GM12878 (cell line): ENCODE results near the gene CCND2. TPM values are rescaled to one million over a fixed set of nuclear protein-coding genes. Genes with fewer than 3 reads are reported as not detected.

ENCODE experiments used
- CUX1 ChIP-seq: IDR thresholded peaks from 2 replicates; pipeline ENCODE4 v1.6.1; 2012; ENCODE audit warnings: improper control_type of control experiment, low read depth, low read length; ENCODE audit not compliant: insufficient replicate concordance
- EGR1 ChIP-seq, 2 experiments: IDR thresholded peaks; 1 replicate in 1 of 2; 2 replicates in 1 of 2; pipeline ENCODE4 v1.6.1; 2011 to 2012; ENCODE audit warnings: low read depth in 2 of 2, low read length in 2 of 2, borderline replicate concordance in 1 of 2, mild to moderate bottlenecking in 1 of 2, moderate library complexity in 1 of 2
- HDAC2 ChIP-seq: fragments of 200-600 bp; sonication (generic); IDR thresholded peaks from 2 replicates; pipeline ENCODE4 v1.6.1; 2017
- HDAC6 ChIP-seq: fragments of 200-600 bp; sonication (generic); IDR thresholded peaks from one replicate; pipeline ENCODE4 v1.8.0; 2017; ENCODE audit warnings: antibody characterized with exemption; ENCODE audit not compliant: unreplicated experiment
- TCF12 ChIP-seq: IDR thresholded peaks from 2 replicates; pipeline ENCODE4 v1.6.1; 2011; ENCODE audit warnings: low read depth, mild to moderate bottlenecking, low read length
- ZSCAN29 ChIP-seq: fragments of 450-650 bp; IDR thresholded peaks from 2 replicates; pipeline ENCODE4 v1.6.1; 2017; ENCODE audit warnings: mild to moderate bottlenecking, moderate library complexity
- polyA plus RNA-seq, 11 experiments: library from polyadenylated mRNA; depleted of rRNA in 4 of 11; unstranded in 6 of 11; stranded (reverse) in 5 of 11; fragments of >200 nt; fragmentation: Nextera tagmentation in 4 of 11; fragmentation: Illumina TruSeq in 1 of 11; extraction: Ambion mirVana in 4 of 11; extraction: Trizol in 1 of 11; gene quantifications; 1 replicate in 1 of 11; 2 replicates in 10 of 11; pipeline versions ENCODE4 v1.2.1 to v1.2.3, GENCODE V29; 2011 to 2016; ENCODE audit warnings: inconsistent platforms in 2 of 11, missing spikeins in 2 of 11, low read depth in 1 of 11
- total RNA-seq, 4 experiments: library from RNA; depleted of rRNA in 3 of 4; stranded (reverse); fragments of >200 nt in 3 of 4; fragmentation: Illumina TruSeq in 1 of 4; extraction: Trizol in 1 of 4; gene quantifications; 2 replicates each; pipeline versions ENCODE4 v1.2.1 to v1.2.3, GENCODE V29; 2013 to 2021
- TF ChIP-seq, protein P1 (sequence below): fragments of 450-650 bp; formaldehyde crosslinking; IDR thresholded peaks from 2 replicates; pipeline ENCODE4 v1.4.0; 2020; ENCODE audit warnings: mild to moderate bottlenecking, moderate library complexity
- TF ChIP-seq, protein P2 (sequence below): fragments of 450-650 bp; IDR thresholded peaks from 2 replicates; pipeline ENCODE4 v1.6.1; 2018; ENCODE audit warnings: borderline replicate concordance, mild to moderate bottlenecking; ENCODE audit not compliant: partially characterized antibody
- TF ChIP-seq, protein P3 (sequence below): IDR thresholded peaks from 2 replicates; pipeline ENCODE4 v1.6.1; 2012; ENCODE audit warnings: low read length, inconsistent platforms
- TF ChIP-seq, protein P4 (sequence below): fragments of 450-650 bp; conservative IDR thresholded peaks from 2 replicates; pipeline ENCODE4 v1.6.1; 2017; ENCODE audit warnings: mild to moderate bottlenecking, moderate library complexity
- TF ChIP-seq, protein P5 (sequence below): fragments of 450-650 bp; IDR thresholded peaks from 2 replicates; pipeline ENCODE4 v1.6.1; 2018; ENCODE audit warnings: mild to moderate bottlenecking, low read depth, moderate library complexity; ENCODE audit not compliant: partially characterized antibody

The CCND2 gene
- total and polyA plus RNA-seq, 10 of the 15 experiments (the other 5 are each of a cell fraction or from before 2014, with no cell fraction given) = 30.1 to 263 (median 152) TPM

- TF ChIP-seq, protein P1, sequence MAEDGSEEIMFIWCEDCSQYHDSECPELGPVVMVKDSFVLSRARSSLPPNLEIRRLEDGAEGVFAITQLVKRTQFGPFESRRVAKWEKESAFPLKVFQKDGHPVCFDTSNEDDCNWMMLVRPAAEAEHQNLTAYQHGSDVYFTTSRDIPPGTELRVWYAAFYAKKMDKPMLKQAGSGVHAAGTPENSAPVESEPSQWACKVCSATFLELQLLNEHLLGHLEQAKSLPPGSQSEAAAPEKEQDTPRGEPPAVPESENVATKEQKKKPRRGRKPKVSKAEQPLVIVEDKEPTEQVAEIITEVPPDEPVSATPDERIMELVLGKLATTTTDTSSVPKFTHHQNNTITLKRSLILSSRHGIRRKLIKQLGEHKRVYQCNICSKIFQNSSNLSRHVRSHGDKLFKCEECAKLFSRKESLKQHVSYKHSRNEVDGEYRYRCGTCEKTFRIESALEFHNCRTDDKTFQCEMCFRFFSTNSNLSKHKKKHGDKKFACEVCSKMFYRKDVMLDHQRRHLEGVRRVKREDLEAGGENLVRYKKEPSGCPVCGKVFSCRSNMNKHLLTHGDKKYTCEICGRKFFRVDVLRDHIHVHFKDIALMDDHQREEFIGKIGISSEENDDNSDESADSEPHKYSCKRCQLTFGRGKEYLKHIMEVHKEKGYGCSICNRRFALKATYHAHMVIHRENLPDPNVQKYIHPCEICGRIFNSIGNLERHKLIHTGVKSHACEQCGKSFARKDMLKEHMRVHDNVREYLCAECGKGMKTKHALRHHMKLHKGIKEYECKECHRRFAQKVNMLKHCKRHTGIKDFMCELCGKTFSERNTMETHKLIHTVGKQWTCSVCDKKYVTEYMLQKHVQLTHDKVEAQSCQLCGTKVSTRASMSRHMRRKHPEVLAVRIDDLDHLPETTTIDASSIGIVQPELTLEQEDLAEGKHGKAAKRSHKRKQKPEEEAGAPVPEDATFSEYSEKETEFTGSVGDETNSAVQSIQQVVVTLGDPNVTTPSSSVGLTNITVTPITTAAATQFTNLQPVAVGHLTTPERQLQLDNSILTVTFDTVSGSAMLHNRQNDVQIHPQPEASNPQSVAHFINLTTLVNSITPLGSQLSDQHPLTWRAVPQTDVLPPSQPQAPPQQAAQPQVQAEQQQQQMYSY (CRISPR knock-in tag) = no peak
- TF ChIP-seq, protein P2, sequence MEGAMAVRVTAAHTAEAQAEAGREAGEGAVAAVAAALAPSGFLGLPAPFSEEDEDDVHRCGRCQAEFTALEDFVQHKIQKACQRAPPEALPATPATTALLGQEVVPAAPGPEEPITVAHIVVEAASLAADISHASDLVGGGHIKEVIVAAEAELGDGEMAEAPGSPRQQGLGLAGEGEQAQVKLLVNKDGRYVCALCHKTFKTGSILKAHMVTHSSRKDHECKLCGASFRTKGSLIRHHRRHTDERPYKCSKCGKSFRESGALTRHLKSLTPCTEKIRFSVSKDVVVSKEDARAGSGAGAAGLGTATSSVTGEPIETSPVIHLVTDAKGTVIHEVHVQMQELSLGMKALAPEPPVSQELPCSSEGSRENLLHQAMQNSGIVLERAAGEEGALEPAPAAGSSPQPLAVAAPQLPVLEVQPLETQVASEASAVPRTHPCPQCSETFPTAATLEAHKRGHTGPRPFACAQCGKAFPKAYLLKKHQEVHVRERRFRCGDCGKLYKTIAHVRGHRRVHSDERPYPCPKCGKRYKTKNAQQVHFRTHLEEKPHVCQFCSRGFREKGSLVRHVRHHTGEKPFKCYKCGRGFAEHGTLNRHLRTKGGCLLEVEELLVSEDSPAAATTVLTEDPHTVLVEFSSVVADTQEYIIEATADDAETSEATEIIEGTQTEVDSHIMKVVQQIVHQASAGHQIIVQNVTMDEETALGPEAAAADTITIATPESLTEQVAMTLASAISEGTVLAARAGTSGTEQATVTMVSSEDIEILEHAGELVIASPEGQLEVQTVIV = no peak
- TF ChIP-seq EGR1 (IDR thresholded peaks at IDR 0.05; ENCODE audit: borderline replicate concordance in 1 of 2, low read depth in 2 of 2, low read length in 2 of 2) (no peak), HDAC6 (no peak), ZSCAN29 (no peak), HDAC2 (no peak), TCF12 (no peak), CUX1 (no peak)
- TF ChIP-seq, protein P3, sequence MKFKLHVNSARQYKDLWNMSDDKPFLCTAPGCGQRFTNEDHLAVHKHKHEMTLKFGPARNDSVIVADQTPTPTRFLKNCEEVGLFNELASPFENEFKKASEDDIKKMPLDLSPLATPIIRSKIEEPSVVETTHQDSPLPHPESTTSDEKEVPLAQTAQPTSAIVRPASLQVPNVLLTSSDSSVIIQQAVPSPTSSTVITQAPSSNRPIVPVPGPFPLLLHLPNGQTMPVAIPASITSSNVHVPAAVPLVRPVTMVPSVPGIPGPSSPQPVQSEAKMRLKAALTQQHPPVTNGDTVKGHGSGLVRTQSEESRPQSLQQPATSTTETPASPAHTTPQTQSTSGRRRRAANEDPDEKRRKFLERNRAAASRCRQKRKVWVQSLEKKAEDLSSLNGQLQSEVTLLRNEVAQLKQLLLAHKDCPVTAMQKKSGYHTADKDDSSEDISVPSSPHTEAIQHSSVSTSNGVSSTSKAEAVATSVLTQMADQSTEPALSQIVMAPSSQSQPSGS = no peak
- TF ChIP-seq, protein P4, sequence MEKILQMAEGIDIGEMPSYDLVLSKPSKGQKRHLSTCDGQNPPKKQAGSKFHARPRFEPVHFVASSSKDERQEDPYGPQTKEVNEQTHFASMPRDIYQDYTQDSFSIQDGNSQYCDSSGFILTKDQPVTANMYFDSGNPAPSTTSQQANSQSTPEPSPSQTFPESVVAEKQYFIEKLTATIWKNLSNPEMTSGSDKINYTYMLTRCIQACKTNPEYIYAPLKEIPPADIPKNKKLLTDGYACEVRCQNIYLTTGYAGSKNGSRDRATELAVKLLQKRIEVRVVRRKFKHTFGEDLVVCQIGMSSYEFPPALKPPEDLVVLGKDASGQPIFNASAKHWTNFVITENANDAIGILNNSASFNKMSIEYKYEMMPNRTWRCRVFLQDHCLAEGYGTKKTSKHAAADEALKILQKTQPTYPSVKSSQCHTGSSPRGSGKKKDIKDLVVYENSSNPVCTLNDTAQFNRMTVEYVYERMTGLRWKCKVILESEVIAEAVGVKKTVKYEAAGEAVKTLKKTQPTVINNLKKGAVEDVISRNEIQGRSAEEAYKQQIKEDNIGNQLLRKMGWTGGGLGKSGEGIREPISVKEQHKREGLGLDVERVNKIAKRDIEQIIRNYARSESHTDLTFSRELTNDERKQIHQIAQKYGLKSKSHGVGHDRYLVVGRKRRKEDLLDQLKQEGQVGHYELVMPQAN = no peak
- TF ChIP-seq, protein P5, sequence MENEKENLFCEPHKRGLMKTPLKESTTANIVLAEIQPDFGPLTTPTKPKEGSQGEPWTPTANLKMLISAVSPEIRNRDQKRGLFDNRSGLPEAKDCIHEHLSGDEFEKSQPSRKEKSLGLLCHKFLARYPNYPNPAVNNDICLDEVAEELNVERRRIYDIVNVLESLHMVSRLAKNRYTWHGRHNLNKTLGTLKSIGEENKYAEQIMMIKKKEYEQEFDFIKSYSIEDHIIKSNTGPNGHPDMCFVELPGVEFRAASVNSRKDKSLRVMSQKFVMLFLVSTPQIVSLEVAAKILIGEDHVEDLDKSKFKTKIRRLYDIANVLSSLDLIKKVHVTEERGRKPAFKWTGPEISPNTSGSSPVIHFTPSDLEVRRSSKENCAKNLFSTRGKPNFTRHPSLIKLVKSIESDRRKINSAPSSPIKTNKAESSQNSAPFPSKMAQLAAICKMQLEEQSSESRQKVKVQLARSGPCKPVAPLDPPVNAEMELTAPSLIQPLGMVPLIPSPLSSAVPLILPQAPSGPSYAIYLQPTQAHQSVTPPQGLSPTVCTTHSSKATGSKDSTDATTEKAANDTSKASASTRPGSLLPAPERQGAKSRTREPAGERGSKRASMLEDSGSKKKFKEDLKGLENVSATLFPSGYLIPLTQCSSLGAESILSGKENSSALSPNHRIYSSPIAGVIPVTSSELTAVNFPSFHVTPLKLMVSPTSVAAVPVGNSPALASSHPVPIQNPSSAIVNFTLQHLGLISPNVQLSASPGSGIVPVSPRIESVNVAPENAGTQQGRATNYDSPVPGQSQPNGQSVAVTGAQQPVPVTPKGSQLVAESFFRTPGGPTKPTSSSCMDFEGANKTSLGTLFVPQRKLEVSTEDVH = no peak
These were observed 27.3 kb downstream of the CCND2 start (continued) for GRCh38 chr12:4300883-4301282.
